ENCODE measurements around the gene IDH3A. TPM values are rescaled to one million over a fixed set of nuclear protein-coding genes. Genes with fewer than 3 reads are reported as not detected.

The IDH3A gene
- total RNA-seq, 1 experiment from 2014 or later, result 49.3 TPM

DNA sequence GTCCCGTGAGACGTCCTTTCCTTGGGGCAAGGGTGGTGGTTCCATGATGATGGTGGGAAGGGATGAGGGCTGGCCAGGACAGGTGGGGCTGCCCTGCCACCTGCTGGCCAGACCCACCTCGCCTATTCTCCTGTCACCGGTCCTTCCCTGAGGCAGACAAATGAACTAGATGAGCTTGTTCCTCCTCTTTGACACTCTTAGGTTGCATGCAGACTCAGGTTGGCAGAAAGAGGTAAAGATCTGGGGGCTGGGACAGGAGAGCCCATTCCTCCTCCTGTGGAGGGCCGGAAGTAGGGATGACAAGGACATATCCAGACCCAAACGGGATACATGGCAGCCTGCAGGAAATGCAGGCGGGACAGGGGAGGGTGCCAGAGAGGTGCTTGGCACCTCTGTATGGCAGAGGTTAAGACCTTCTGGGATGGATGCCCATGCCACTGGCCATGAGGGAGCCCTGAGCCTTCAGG is 46.6 kb downstream of the IDH3A start:
- no peaks in the 10 kb centered on the region for H4K20me1 ChIP-seq (ENCODE audit: insufficient read depth, low read depth, low read length)
- H3K79me2 ChIP-seq (ENCODE audit: low read length), result no peaks in the 10 kb centered on the region
- no peak overlapping the region for H3K4me3 ChIP-seq (ENCODE audit: low read length)
- H3K4me1 ChIP-seq (ENCODE audit: low read length), result no peaks in the 10 kb centered on the region
- H3K4me2 ChIP-seq (ENCODE audit: low read depth, low read length, poor library complexity, severe bottlenecking), result no peak overlapping the region
- H3K27me3 ChIP-seq (ENCODE audit: low read length), result no peaks in the 10 kb centered on the region
- no peak overlapping the region for H3K9ac ChIP-seq (ENCODE audit: low read length)
- no peaks in the 10 kb centered on the region for H3K9me2 ChIP-seq (replicated peaks; ENCODE audit: insufficient read depth, low read length)
- H3K36me3 ChIP-seq (ENCODE audit: insufficient read depth, low read length), result no peaks in the 10 kb centered on the region
- DNase-seq, result peak; percentile 72
- no peaks in the 10 kb centered on the region for H3K9me3 ChIP-seq (ENCODE audit: low read length)
- no peak overlapping the region for H3K27ac ChIP-seq (ENCODE audit: low read length)
- no peak overlapping the region for H2AFZ ChIP-seq (ENCODE audit: low read length)

- H3K4me1 ChIP-seq (ENCODE audit: low read length), result no peaks in the 10 kb centered on the region
- no peak overlapping the region for H3K4me2 ChIP-seq (ENCODE audit: low read depth, low read length, poor library complexity, severe bottlenecking)
- no peak overlapping the region for H3K27ac ChIP-seq (ENCODE audit: low read length)
- no peaks in the 10 kb centered on the region for H3K27me3 ChIP-seq (ENCODE audit: low read length)
- no peaks in the 10 kb centered on the region for H3K79me2 ChIP-seq (ENCODE audit: low read length)
- no peak for DNase-seq
- no peak overlapping the region for H3K9ac ChIP-seq (ENCODE audit: low read length)
- no peak overlapping the region for H3K4me3 ChIP-seq (ENCODE audit: low read length)
- no peak overlapping the region for H2AFZ ChIP-seq (ENCODE audit: low read length)
- no peaks in the 10 kb centered on the region for H4K20me1 ChIP-seq (ENCODE audit: insufficient read depth, low read depth, low read length)
- no peaks in the 10 kb centered on the region for H3K9me3 ChIP-seq (ENCODE audit: low read length)
- no peaks in the 10 kb centered on the region for H3K9me2 ChIP-seq (replicated peaks; ENCODE audit: insufficient read depth, low read length)
- no peaks in the 10 kb centered on the region for H3K36me3 ChIP-seq (ENCODE audit: insufficient read depth, low read length)
Measured at GRCh38 chr15:78197632-78198031, 48.5 kb downstream of the IDH3A start.

DNA sequence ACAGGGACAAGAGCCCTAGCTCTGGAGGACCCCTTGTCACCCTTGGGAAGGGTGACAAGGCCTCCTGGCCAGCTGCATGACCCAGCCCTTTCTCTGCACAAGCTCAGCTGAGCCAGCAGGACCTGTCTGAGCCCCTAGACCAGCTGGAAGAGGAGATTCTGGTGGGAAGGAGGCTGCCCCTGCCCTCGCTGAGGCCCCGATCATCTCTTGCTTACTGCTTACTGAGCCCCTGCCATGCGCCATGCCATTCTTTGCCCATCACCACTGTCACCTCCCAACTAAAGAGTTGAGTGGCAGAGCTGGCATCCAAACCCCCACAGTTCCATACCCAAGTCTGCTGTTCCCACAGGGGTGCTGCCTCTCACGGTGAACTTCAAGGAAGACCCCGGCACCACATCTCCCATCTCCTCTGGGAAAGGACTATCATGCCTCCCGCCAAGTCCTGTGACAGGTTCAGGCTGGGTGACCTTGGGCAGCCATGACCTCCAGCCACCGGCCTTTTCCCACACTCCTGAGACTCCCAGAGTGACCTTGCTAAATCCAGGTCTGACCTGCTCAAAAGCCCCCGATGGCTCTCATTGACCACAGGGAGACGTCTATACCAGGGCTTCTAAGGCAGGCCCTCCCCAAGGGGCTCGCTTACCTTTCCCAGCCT is 51.2 kb downstream of the IDH3A start:
- no peaks in the 10 kb centered on the region for H3K4me1 ChIP-seq (ENCODE audit: low read length)
- no peaks in the 10 kb centered on the region for H3K9me2 ChIP-seq (replicated peaks; ENCODE audit: insufficient read depth, low read length)
- no peaks in the 10 kb centered on the region for H3K36me3 ChIP-seq (ENCODE audit: insufficient read depth, low read length)
- H3K9ac ChIP-seq (ENCODE audit: low read length), result no peak overlapping the region
- H2AFZ ChIP-seq (ENCODE audit: low read length), result no peak overlapping the region
- H3K4me3 ChIP-seq (ENCODE audit: low read length), result no peak overlapping the region
- H3K27ac ChIP-seq (ENCODE audit: low read length), result no peak overlapping the region
- no peaks in the 10 kb centered on the region for H4K20me1 ChIP-seq (ENCODE audit: insufficient read depth, low read depth, low read length)
- H3K79me2 ChIP-seq (ENCODE audit: low read length), result no peaks in the 10 kb centered on the region
- H3K9me3 ChIP-seq (ENCODE audit: low read length), result no peaks in the 10 kb centered on the region
- H3K4me2 ChIP-seq (ENCODE audit: low read depth, low read length, poor library complexity, severe bottlenecking), result no peak overlapping the region
- H3K27me3 ChIP-seq (ENCODE audit: low read length), result no peaks in the 10 kb centered on the region
- no peak for DNase-seq

DNA sequence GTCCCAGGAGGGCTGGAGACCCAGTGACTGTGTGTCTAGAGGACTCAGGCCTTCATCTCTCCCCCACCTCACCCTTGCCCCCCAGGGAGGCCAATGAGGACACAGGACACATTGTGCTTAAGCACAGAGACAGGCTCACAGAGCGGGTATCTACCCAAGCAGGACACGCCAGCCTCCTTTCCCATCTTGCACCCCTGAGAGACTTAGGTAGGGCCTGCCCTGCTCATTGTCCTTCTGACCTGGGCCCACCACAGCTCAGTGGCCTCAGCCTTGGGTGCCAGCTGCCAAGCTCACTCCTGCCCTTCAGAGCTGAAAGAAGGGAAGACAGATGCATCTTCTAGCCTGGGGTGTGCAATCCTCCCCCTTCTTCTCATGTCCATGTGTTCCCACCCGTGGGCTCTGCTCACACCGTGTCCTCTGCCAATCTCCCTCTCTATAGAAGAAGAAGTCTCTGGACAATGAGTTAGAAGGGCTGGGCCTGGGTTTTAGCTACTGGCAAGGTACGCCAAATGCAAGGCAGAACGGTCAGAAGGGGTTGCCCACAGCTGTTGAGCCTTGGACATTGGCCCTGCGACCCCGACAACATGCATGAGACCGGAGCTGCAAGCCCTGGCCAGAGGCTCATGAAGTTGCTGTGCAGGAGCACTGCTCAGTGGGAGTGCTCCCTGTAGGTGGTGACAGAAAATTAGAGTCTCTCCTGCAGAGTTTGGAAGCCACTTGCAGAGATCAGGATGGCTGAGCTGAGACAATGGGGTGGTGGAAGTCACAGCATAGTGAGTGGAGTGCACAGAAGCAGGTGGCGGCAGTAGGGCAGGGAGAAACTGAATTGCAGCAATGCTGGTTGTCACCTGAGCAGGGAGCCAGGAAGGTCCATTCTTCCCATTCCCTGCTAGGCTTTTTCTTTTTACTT is 52.4 kb downstream of the IDH3A start:
- no peaks in the 10 kb centered on the region for H3K9me2 ChIP-seq (replicated peaks; ENCODE audit: insufficient read depth, low read length)
- H4K20me1 ChIP-seq (ENCODE audit: insufficient read depth, low read depth, low read length), result no peaks in the 10 kb centered on the region
- H3K9me3 ChIP-seq (ENCODE audit: low read length), result no peaks in the 10 kb centered on the region
- H3K4me1 ChIP-seq (ENCODE audit: low read length), result no peaks in the 10 kb centered on the region
- DNase-seq, result no peak
- H3K79me2 ChIP-seq (ENCODE audit: low read length), result no peaks in the 10 kb centered on the region
- H2AFZ ChIP-seq (ENCODE audit: low read length), result no peak overlapping the region
- H3K4me2 ChIP-seq (ENCODE audit: low read depth, low read length, poor library complexity, severe bottlenecking), result no peak overlapping the region
- H3K9ac ChIP-seq (ENCODE audit: low read length), result no peak overlapping the region
- no peaks in the 10 kb centered on the region for H3K36me3 ChIP-seq (ENCODE audit: insufficient read depth, low read length)
- H3K27me3 ChIP-seq (ENCODE audit: low read length), result no peaks in the 10 kb centered on the region
- H3K4me3 ChIP-seq (ENCODE audit: low read length), result no peak overlapping the region
- no peak overlapping the region for H3K27ac ChIP-seq (ENCODE audit: low read length)

DNA sequence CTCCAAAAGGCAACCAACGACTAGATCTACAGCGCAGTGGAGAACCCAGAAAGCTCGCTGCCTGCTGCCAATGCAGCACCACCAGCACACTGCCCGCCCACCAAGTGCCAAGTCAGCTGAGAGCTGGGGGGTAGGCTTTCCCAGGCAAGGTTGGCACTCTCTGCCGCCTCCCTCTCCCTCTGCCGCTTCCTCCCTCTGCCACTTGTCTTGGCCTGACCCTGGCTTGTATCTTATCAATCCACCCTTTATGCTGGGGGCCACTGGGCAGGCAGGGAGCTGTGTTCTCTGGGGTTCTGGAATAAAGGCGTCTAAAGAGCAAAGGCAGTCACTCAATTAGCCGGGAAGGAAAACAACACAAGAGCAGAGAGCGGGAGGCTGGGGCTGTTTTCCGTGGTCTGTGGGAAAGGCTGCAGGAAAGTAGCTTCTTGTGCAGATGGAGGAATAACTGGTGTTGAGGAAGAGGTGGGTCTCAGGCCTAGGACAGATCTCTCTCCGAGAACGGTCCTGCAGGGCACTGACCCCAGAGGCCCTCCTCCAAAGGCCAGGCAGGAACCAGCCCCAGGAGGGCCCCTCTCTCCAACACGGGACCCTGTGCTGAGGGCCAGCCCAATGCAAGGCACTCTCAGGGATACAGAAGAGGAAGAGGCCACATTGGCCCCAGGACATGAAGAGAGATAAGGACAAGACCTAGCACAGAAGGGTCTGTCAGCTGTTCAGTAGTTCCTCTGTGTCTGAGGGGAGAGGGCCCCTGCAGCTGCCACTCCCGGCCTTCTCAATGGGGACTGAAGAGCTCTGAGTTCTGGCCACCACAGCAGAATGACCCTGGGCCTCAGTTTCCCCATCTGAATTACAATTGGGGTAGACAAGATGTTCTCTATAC is 54.4 kb downstream of the IDH3A start:
- H3K9me3 ChIP-seq (ENCODE audit: low read length), result no peaks in the 10 kb centered on the region
- no peak overlapping the region for H3K27ac ChIP-seq (ENCODE audit: low read length)
- no peaks in the 10 kb centered on the region for H3K79me2 ChIP-seq (ENCODE audit: low read length)
- H4K20me1 ChIP-seq (ENCODE audit: insufficient read depth, low read depth, low read length), result no peaks in the 10 kb centered on the region
- DNase-seq, result no peak
- H3K27me3 ChIP-seq (ENCODE audit: low read length), result no peaks in the 10 kb centered on the region
- H3K36me3 ChIP-seq (ENCODE audit: insufficient read depth, low read length), result no peaks in the 10 kb centered on the region
- no peak overlapping the region for H3K4me3 ChIP-seq (ENCODE audit: low read length)
- no peak overlapping the region for H3K9ac ChIP-seq (ENCODE audit: low read length)
- no peak overlapping the region for H3K4me2 ChIP-seq (ENCODE audit: low read depth, low read length, poor library complexity, severe bottlenecking)
- no peaks in the 10 kb centered on the region for H3K9me2 ChIP-seq (replicated peaks; ENCODE audit: insufficient read depth, low read length)
- H2AFZ ChIP-seq (ENCODE audit: low read length), result no peak overlapping the region
- no peaks in the 10 kb centered on the region for H3K4me1 ChIP-seq (ENCODE audit: low read length)

GRCh38 chr15:78204351-78205309 is 55.5 kb downstream of the IDH3A start:
- Histone ChIP-seq H3K27me3 (ENCODE audit: low read length) (no peaks in the 10 kb centered on the region), H3K9me3 (ENCODE audit: low read length) (no peaks in the 10 kb centered on the region), H3K4me2 (ENCODE audit: low read depth, low read length, poor library complexity, severe bottlenecking) (no peak overlapping the region), H3K27ac (ENCODE audit: low read length) (no peak overlapping the region), H2AFZ (ENCODE audit: low read length) (no peak overlapping the region), H3K9ac (ENCODE audit: low read length) (no peak overlapping the region), H4K20me1 (ENCODE audit: insufficient read depth, low read depth, low read length) (no peaks in the 10 kb centered on the region), H3K79me2 (ENCODE audit: low read length) (no peaks in the 10 kb centered on the region), H3K36me3 (ENCODE audit: insufficient read depth, low read length) (no peaks in the 10 kb centered on the region), H3K9me2 (replicated peaks; ENCODE audit: insufficient read depth, low read length) (no peaks in the 10 kb centered on the region), H3K4me3 (ENCODE audit: low read length) (no peak overlapping the region), H3K4me1 (ENCODE audit: low read length) (no peaks in the 10 kb centered on the region)
- DNase-seq, result no peak

GRCh38 chr15:78205337-78205736 is 56.2 kb downstream of the IDH3A start:
- Histone ChIP-seq H3K27me3 (ENCODE audit: low read length) (no peaks in the 10 kb centered on the region), H3K4me1 (ENCODE audit: low read length) (no peaks in the 10 kb centered on the region), H3K4me3 (ENCODE audit: low read length) (no peak overlapping the region), H3K4me2 (ENCODE audit: low read depth, low read length, poor library complexity, severe bottlenecking) (no peak overlapping the region), H3K27ac (ENCODE audit: low read length) (no peak overlapping the region), H4K20me1 (ENCODE audit: insufficient read depth, low read depth, low read length) (no peaks in the 10 kb centered on the region), H2AFZ (ENCODE audit: low read length) (no peak overlapping the region), H3K9ac (ENCODE audit: low read length) (no peak overlapping the region), H3K9me2 (replicated peaks; ENCODE audit: insufficient read depth, low read length) (no peaks in the 10 kb centered on the region), H3K36me3 (ENCODE audit: insufficient read depth, low read length) (no peaks in the 10 kb centered on the region), H3K9me3 (ENCODE audit: low read length) (no peaks in the 10 kb centered on the region), H3K79me2 (ENCODE audit: low read length) (no peaks in the 10 kb centered on the region)
- no peak for DNase-seq
